Skin of body (tissue), 2 donors: ENCODE data around the gene SDHB. TPM values are rescaled to one million over a fixed set of nuclear protein-coding genes. Genes with fewer than 3 reads are reported as not detected.
A peak's percentile ranks its signal among the peaks of the same experiment; 100 is the strongest.
"Not testable (repeated sequence)": the region's sequence is repeated elsewhere in the genome, so short reads cannot be mapped to it uniquely, and the experiment has no call there.

Source experiments
- DNase-seq: peaks from one replicate; lab custom pipeline; 2025; lab: John Stamatoyannopoulos, UW
- total RNA-seq: library from RNA; depleted of rRNA; stranded (reverse); fragments of >200 nt; gene quantifications from one replicate; pipeline ENCODE4 v1.2.3, GENCODE V29; 2014

The SDHB gene
- total RNA-seq, 1 donor from 2014 or later: 62.9 TPM

DNA sequence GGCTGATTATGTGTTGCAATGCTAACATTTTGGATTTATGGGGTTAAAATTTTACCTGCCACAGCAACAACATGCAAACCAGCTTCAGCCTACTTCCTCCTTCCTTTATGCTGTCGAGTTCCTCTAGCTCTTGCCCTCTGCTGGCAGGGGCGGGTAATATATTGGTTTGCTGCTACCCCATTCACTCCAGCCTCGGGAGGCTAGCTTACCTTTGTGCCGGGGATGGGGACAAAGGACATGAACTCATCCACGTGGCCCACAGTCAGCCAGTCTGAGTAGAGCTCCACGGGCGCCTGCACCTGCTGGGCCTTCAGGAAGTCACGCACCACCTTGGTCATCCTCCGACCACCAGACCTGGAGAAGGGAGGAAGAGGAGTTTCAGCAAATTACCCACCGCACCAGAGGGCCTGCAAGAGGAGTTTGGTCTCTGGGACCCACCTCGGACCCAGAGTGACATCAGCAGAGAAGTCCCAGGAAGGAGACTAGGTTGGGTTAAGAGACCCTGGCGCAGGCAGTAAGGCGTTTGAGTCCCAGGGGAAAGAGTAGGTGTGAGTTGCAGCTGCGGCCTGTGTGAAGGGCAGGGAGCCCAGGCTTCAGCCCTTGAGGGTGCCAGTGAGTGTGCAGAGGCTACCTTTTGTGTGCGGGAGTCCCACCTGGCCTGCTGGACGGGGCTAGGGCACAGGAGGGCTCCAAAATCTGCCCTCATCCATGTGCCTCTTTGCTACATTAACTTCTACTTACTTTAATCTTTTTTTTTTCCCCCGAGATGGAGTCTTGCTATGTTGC is 21.8 kb upstream of the SDHB start:
- no peak for DNase-seq

DNA sequence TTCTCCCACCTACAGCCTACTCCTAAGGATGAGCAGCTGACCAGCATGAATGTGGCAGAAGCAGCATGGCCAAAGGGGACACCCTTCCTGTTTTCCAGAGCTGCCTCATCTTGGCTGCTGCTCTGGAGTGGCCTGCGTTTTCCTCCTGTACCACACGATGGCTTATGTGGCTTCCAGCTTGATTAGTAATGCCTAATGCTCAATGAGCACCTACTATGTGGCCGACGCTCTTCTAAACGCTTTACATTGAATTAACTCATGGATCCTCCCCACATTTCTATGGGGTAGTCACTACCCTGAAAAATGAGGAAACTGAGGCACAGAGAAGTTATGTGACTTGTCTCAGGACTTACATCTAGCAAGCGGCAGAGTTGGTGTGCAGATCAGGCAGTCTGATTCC is 18.0 kb upstream of the SDHB start:
- no peak for DNase-seq

DNA sequence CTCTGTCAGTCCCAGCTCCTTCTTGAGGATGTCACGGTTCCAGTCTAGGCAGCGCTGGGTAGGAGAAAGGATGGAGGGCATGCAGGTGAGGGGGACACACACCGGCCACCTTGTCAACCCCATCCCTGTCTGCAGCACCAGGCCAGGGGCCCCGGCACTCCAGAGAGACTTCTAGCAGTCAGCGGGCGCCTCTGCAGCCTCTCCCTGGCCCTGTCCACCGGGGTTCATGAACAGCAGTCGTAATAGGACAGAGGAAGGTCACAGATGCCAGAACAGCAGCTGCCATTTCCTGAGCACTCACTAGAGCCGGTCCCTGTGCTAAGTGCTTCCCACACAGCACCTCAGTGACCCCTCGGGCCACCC is 16.3 kb upstream of the SDHB start:
- DNase-seq: no peak

DNA sequence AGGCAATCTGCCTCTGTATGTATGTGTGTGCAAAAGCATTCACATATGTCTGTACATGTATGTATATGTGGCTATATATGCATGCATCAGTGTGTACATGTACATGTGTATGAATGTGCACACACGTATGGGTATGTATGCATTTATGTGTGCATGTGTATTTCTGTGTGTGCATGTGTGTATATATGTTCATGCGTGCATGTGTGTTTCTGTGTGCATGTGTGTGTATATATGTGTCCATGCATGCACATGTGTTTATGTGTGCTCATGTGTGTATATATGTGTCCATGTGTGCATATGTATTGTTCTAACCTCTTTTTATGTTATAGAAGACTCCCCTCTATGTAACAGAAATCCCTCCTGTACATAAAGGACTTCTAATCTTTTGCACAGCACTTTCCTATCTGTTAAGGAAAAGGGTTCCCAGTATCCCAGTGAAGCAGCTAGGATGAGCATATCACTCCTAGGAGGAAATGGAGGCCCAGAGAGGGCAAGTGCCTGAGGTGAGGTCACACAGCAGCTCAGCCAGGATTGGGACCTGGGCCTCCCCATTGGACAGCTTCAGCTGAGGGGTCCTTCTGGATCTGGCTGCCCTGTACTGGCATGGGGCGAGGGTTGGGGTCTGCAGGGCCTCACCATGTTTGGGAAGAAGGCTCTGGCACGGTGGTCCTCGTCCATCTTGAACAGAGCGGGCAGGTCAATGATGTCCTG is 15.8 kb upstream of the SDHB start:
- no peak for DNase-seq

DNA sequence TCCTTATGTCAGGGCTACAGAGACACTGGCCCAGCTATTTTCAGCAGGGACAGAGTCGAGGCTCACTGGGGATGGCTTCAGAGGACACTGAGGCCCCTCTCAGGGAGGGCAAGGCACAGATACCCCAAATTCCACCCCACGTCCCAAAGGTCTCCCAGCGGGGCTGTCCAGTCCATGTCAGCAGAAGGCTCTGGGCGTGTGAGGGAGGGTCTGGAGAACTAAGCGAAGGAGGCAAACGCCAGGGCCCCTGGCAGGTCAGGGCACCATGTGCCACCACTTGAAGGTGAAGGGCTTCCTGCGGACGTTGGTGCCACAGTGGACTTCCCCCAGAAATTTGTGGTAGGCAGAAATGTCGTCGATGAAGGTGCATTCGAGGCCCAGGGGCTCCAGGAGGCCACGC is 15.0 kb upstream of the SDHB start:
- DNase-seq: no peak

DNA sequence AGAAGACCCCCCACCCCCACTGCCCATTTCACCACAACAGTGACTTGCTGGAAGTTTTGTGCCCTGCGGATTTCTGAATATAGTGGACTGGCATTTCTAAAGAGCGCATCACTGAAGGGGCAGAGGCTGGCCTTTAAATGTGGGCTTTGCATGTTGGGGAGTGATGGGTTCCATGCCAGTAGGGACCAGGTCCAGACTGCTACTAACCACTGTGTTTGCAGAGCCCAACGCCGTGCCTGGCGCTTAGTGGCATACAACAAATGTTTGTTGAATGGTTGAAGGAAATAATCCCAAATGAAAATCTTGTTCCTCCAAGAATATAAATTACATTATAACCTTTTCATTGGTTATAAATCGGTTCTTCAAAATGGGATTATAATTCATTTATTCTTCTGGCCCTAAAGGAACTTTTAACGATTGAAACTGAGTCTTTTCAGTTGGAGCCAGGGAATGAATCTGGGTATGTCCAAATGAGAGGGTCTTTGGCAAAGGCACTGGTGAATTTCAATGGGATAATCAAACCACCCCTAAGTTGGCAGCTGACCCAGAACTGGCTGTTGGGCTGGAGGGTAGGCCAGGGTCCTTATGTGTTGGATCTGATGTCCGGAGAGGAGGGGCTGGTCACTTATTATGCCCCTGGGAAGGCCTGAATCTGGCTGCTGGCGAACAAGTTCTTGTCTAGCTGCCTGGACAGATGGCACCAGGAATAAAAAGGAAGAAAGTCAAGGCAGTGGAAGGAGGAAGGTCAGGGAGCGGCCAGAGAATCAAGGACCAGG is 13.8 kb upstream of the SDHB start:
- DNase-seq: no peak

DNA sequence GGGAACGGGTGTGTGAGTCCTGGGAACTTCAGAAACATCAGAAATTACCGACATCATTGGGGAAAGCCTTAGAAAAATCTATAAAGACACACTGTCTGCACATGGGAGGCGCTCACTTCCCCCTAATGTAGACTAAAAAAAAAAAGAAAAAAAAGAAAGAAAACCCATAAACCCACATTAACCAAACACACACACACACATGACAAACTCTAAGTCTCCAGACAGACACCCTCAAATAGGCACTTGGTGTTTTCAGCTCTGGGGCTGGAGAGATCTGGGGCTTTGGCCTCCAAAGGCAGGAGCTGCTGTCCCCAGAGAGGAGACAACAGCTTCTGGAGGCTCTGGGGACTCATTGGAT is 13.2 kb upstream of the SDHB start:
- DNase-seq: no peak

DNA sequence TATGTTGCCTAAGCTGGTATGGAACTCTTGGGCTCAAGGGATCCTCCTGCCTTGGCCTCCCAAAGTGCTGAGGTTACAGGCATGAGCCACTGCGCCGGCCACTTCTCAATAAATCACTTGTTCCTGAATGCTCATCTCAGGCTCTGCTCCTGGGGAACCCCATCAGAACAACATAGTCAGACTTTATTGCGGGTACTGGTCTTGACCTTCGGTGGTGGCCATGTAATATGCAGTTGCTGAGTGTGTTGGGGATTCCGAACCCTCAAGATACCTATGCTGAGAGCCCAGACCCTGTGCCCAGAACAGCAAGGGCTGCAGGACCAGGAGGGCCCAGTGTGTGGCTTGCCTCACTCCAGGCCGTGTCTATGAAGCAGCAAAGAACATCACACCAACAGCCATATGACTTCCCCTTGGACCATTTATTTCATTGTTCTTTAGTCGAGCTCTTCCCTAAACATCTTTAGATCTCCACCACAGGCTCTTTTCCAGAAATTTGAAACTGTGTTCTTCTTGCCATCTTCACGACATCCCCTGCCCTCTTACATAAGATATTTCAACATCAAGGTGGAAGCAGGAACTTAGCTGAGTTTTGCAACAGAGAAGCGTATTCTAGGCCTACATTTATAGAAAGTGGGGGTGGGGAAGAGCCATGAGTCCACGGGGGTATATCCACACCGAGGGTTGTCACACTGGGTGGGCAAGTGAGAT is 12.7 kb upstream of the SDHB start:
- no peak for DNase-seq

DNA sequence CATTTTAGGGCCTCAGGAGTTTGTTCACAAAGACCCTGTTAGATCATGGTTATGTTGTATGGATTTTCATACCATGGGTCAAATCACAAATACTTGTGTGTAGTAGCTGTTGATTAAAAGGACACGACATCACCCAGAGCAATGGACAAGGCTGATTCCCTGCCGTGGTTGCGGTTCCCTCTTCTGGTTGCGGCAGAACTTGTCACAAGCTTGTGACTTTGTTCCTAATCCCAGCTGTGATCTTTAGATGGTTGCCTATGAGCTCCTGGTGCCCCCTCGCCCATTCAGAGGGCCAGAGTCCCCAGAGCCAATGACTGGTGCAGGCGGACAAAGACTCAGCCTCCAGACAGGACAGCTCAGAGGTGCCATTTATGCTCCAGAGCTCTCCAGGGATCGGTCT is 11.8 kb upstream of the SDHB start:
- DNase-seq: no peak

DNA sequence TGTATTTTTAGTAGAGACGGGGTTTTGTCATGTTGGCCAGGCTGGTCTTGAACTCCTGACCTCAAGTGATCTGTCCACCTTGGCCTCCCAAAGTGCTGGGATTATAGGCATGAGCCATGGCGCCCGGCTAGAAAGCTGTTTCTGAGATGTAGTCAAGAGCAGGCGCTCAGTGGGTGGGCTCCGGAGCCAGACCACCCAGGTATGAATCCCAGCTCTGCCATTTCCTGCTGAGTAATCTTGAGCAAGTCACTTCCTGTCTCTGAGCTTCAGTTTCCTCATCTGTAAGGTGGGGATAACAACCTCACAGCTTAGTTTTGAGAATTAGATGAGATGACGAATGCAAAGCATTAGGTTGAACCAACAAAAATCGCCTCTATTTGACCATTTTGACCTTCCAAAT is 8.9 kb upstream of the SDHB start:
- DNase-seq: not testable (repeated sequence)

DNA sequence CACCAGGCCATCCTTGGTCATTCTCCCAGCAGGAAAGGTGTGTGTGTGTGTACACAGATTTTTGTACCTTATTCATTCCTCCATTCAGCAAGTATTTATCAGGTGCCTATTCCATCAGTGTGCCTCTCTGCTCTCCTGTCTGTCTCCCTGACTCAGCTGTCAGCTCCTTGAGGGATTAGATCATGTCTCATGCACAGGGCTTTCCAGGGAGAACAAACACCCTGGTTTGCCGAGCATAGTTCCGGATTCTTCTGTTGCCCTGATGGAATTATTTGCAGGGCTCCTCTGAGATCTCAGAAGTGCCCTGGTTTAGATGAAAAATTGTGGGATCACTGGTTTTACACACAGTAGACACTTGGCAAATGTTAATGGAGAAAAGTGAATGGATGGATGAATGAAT is 8.1 kb upstream of the SDHB start:
- DNase-seq: no peak

DNA sequence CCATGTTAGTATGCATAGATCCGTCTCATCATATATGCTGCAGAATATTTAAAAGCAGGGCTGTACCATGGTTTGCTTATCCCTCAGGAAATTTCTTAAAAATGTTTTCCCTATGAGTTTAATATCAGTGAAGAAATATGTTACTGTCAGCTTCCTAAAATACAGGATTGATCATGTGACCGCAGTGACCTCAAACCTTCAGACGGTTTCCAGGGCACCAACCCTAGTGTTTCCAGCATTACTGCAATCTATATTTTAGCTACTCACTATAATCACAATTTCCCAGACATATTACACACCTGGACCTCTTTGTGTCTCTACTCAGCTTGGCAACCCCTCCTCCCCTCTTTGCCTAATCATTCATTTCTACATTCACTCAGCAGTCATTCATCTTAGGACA is 7.7 kb upstream of the SDHB start:
- DNase-seq: peak; percentile 3

DNA sequence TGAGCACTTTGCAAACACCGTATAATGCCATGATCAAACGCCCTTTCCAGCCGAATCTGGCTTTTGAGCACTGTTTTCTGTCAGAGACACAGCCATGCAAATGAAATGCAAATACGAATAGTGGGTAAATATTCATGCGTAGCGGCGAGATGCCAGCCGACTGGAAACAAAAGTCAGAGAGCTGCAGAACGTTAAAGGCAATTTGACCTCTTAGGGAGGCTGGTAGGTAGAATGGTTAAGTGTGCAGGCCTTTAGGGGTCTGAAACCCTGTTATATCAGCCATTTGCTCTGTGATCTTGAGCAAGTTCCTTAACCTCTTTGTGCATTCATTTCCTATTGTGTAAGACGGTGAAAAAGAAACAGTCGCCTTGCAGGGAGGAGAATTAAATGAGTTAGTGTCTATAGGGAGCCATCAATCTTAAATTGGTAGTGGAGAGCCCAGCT is 6.5 kb upstream of the SDHB start:
- no peak for DNase-seq

DNA sequence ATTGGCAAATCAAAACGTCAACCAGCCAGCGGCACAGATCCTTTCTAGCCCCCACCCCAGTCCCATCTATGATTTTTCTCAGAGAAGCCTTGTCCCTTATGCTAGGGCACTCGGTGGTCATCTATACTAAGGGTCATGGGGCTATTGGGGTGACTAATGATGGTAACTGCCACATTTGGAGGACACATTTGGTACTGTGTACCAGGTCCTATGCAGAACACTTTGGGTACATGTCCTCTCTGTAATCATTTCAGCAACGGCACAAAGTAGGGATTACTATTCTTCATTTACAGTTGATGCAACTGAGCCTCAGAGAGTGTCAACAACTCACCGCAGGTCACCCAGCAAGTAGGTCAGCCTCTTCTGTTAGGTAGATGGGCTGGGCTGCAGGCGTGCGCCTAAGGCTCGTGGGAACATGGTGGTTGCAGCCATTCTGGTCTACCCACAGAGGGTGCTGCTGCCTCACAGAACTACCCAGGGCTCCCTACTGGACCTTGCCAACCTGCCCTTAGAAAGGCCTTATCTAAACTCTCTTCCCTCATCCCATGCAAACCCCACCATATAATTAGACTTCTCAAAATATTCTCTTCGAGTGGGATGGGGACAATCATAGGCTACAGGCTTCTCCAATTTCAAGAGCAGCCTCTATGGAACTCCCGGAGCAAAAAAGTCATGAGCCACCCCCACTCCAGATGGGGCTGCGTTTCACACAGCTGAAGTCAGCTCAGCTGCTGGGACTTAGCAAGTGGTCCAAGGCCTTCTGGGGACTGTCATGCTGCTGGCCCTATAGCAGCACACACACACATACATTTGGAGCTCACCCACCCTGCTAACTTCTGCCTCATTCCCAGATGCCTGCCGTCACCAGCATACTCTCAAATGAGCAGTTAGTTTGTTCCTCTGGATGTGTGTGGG is 5.8 kb upstream of the SDHB start:
- DNase-seq: peak; percentile 76

DNA sequence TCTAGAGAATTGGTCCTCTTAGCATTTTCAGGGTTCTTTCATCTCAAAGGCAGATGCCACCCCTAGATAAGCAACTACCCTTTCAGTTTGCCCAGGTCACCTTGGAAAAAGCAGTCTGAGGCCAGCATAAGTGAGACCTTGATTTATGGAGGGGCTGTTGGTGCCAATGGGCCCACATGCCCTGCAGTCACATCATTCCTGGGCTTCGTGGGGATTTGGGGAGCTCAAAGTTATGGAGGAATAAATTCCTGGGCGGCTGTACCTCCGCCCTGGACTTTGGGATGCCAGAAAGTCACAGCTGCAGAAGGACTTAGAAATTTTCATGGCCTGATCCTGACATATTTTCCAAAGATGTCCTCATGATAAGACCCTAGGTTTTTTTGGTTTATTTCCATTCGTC is 2.7 kb upstream of the SDHB start:
- no peak for DNase-seq

DNA sequence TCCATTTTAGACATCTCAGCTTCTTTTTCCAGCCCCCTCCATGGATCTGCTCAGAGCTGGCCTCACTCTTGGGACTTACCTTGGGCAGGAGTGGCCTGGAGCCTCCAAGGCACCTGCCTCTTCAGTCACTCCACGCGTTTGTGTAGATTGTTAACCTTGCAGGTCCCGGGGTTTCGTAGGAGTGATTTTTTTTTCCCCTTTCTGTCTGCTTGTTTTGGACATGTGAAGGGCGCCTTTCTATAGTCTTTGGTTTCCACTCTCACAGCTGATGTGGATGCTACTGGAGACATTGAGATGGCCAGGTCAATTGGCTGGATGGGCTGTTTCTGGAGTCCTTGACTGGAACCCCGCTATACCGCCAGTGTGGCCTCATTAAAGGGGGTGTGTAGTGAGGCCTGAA is 2.0 kb upstream of the SDHB start:
- no peak for DNase-seq

DNA sequence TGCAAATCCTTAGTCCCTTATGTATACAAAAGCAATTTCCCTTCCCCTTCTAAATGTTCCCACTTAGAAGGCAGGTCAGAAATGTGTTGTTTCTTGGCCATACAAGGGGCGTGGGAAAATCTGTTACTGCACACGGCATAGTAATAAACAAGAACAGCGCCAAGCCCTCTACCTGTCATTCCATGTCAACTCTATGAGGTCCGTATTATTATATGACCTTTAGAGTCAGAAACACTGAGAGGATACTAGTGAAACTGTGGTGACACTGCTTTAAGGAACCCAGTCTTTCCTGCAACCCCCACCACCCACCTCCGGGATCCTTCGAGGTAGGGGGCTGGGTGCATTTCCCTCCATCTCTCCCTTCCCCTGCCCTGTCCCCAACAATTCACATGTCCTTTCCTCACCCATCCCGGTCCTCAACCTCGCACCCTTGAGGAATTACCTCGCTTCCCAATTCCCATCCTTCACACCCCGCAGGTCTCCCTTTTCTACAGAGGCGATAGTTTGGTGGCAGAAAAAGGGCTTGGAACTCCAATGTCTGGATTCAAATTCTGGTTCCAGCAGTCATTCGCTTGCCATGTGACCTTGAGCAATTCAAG is 647 bp downstream of the SDHB start:
- no peak for DNase-seq

DNA sequence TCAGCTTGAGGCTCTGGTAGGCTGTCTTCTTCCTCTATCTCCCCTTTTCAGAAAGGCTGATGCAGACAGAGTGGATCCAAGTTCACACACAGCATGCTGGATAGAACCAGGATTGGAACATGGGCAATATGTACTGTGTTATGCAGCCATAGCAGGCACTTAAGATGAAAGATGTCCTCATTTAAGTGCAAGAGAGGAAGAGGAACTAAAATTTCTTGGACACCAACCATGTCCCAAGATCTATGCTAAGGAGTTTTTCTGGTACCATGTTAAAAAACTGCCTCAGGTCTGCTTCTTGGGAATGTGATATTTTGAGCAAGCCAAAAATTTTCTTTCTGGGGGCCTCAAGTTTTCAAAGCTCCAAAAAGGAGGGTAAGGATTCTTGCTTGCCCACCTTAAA is 1.2 kb downstream of the SDHB start:
- no peak for DNase-seq

DNA sequence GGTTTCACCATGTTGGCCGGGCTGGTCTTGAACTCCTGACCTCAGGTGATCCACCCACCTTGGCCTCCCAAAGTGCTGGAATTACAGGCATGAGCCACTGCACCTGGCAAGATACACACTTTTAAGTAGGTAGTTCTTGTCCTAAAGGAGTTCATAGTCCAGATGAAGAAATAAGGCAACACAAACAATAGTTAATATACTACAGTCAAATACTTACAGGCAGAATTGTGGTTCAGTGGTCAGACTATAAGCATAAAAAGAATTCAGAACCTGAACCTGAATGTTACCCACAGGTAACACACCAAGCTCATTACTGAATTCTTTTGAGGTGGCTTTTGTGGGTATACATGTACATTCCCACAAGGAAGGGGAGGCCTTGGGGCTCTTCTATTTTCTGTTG is 1.8 kb downstream of the SDHB start:
- no peak for DNase-seq

DNA sequence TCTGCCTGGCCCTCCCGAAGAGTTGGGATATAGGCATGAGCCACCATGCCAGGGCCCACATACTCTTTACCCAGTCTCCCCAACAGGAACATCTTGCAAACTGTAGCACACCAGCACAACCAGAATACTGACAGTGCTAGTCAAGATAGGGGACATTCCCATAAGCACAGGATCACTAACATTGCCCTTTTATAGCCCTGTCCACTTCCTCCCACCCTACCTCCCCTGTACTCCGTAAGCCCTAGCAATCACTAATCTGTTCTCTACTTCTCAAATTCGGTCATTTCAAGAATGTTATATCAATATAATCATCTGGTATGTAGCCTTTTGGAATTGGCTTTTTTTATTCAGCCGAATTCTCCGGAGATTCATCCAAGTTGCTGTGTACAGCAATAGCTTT is 5.9 kb downstream of the SDHB start:
- DNase-seq: no peak

DNA sequence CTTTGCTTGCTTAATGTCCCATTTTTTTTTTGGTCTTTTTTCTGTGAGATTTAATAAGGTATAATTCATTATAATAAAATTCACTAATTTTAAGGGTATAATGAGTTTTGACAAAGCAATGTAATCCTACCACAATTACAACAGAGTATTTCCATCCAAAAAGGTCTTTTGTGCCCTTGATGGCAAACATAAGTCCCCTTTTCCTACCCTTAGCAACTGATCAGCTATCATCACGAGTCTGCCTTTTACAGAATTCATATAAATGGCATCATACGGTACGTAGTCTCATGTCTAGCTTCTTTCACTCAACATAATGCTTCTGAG is 7.5 kb downstream of the SDHB start:
- no peak for DNase-seq
